GM03348 (cell line): ENCODE measurements around the gene HACD1.

Experiments used
- DNase-seq: peaks from one replicate; pipeline ENCODE4 v3.0.0; 2012; ENCODE audit warnings: low spot score

Gene HACD1

DNA sequence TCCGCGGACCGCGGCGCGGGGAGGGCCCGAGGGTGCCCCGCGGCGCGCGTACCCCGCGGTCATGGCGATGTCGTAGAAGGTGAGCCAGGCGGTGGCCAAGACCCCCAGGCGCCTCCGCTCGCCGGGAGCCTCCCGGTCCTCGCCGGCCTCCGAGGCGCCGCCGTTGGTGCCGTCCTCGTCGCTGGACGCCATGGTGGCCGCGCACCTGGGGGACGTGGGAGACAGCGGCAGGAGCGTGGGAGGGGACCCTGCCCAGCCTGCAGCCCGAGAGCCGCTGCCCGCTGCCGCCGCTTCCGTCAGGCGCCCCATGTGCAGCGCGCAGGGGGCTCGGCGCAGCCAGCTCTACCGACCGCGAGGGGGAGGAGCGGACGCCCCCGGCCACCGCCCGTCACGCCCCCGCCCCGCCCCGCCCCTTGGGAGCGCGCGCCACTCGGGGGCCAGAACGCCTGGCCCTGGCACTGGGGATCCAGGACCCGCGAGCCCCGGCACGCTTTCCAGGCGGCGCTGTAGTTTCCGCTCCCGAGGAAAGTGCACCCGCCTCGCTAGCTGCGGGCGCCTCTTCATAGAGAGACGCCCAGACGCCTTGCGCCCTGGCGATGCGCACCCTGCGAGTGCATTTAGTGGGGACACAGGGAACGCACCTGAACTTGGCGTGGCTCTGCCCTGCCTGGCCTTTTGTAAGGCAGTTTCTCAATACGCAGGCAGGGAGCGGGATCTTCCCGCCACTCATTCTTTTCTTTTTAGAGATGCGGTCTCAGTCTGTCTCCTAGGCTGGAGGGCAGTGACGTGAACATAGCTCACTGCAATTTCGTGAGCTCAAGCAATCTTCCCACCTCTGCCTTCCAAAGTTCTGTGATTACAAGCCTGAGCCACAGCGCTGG lies at the start of gene HACD1:
TSS of gene HACD1 (minus strand) at position 344 of the 881 bp plus-strand sequence. CDS start at position 309, 35 bp downstream.
- peak; percentile 94 for DNase-seq

- peak; percentile 70 for DNase-seq
Observed at GRCh38 chr10:17665747-17666146, 48.6 kb upstream of the HACD1 start.

DNA sequence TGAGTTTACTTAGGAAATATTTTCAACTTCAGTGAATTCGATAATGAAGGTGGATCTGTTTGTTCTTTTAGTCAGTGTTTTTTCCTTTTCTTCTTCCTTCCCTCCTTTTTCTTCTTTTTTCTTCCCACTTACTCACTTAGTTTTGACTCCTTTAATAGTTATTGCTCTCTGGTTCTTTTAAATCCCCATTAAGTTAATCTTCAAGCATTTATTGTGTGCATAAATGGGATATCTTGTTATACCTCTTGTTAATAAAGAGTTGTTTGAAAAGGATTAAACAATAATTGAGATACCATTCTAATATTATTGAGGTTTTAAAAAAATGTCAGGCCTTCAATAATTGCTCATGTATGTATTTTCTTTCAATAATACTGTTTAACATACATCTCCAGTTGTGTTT lies 46.3 kb upstream of the HACD1 start:
- DNase-seq: no peak

DNA sequence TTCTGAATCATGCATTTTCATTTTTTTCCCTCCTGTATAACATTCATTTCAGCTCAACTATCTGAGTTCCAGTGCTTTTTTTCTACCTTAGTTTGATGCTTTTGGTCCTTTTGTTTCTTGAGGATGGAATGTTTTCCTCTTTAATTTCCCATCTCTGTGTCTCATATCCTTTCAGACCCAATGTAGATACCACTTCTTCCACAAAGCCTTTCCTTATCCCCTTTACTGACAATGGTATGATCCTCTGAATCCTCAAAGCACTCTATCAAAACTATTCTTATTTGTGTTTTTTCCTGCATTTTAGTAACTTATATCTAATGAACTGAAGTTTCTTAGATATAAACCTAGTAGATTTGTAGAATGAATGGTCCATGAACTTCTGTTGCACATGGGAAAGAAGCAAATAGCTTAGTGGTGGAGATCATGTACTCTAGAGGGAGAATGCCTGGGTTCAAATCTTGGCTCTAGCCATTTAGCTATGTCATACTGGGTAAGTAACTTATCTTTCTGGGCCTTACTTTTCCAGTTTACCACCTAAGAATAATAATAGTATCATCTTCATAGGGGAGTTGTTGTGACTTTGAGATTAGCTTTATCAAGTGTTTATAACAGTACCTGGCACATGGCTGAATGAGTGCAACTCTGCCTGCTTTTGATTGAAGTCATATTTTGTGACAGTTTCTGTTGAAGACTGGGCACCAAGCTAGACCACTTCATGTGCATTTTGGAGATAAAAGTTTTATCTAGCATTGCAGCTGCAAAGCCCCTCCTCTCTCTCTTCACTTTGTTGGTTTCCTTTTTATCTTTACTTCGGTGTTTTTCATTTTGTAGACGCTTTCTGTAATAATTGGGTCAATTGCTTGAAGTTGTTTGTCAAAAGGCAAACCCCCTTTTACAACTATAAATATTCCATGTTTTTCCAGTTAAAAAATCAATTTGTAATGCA lies 45.3 kb upstream of the HACD1 start:
- DNase-seq: no peak

DNA sequence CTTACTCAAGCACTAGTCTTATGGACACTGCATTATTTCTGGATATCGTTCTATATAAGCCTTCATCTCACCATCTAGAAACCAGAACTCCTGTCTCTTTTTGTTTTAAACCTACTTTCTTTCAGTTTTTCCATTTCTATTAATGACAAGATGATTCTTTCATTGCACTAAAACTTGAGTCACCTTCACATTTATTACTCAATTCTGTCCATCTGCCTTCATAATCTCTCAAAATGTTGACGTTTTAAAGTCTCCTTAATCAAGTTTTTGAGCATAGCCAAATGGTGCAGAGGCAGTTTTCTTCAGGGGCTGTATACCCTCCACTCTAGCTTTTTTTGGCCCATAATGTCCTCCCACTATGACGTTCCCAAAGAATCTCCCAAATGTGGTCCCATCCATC lies 44.3 kb upstream of the HACD1 start:
- DNase-seq: no peak

GRCh38 chr10:17660921-17661320 lies 43.7 kb upstream of the HACD1 start:
- DNase-seq: no peak

DNA sequence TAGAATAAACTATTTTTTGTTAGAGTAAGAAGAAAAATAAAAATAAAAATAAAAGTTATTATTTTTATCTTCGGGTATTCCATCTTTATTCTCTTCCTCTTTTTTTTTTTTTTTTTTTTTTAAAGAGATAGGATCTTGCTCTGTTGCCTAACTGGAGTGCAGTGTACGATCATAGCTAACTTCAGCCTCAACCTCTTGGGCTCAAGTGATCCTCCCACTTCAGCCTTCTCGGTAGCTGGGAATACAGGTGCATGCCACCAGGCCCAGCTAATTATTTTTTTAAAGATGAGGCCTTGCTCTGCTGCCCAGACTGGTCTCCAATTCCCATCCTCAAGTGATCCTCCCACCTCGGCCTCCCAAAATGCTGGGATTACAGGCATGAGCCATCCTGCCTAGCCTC lies 42.2 kb upstream of the HACD1 start:
- no peak for DNase-seq

- DNase-seq: no peak
Observed at GRCh38 chr10:17657103-17657500, 39.9 kb upstream of the HACD1 start.

DNA sequence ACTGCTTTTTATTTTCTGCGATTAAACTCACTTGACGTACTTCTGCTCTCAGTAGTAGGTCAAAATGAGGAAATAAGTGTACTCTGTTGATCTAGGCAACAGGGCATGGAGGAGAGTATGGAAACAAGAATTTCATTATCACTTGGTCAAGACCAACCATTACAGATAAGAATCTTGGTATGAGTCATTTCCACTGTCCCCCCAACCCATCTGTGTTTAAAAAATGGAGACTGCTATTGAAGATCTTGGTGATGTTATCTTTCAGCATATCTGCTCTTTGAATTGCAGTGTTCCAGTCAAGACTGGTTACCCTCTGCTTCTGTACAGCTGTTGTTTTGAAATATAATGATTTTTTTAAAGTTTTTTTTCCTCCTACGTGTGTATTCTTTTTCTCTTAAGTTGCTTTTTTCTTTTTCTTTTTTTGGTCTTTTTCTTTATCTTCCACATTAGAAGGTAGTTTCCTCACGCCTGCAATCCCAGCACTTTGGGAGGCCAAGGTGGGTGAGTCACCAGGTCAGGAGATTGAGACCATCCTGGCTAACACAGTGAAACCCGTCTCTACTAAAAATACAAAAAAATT lies 38.5 kb upstream of the HACD1 start:
- no peak for DNase-seq

- no peak for DNase-seq
Observed at GRCh38 chr10:17655009-17655408, 37.8 kb upstream of the HACD1 start.

DNA sequence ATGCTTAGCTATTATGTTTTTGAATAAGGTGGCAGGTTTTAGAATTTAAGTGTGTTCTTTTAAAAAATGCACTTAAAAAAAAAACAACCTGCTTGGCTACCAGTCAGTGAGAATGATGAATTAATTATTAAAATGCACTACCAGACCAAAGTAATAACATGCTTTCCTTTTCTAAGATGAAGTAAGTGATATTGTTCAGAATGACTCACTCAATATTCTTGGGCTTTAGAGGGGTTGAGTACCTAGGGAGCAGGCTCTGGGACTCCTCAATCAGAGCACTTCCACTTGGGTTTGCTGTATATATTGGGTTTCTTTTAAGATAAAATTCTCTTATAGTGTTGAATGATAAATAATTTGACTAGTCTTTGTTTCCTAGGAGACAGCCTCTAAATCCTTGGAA lies 35.4 kb upstream of the HACD1 start:
- peak; percentile 14 for DNase-seq

DNA sequence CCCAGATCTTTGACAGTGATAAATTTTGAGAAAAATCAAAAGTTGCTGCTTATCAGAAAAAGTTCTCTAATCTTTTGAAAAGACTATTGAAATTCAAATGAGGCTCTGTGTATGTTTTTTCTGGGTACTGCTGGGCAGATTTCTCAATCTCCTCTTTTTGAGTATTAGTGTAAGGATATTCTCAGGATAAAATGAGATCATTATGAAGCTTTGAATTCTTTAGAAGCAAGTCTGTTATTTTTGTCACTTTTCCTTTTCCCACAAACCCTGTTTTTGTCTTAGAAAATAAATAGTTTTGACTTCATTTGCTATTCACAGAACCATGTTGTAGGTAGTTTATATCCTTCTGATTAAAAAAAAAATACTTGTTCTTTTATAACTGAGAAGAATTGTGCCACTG lies 34.7 kb upstream of the HACD1 start:
- DNase-seq: peak; percentile 35

GRCh38 chr10:17650416-17650815 lies 33.2 kb upstream of the HACD1 start:
- DNase-seq: no peak

DNA sequence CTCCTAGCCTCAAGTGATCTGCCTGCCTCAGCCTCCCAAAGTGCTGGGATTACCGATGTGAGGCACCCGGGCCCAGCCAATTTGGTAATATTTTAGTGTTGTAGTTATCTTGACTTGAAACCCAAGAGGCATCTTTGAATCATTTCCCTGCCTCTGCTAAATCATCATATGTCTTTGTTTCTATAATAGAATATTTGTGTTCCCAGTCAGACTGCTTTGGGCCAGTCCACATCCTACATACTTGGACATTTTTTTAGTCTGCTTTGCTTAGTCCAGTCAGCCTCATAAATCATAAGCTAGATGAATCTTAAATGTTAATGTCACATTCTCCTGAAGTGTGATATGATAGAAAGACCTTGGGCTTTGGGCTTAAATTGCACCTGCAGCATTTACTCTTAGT lies 32.7 kb upstream of the HACD1 start:
- peak; percentile 28 for DNase-seq

DNA sequence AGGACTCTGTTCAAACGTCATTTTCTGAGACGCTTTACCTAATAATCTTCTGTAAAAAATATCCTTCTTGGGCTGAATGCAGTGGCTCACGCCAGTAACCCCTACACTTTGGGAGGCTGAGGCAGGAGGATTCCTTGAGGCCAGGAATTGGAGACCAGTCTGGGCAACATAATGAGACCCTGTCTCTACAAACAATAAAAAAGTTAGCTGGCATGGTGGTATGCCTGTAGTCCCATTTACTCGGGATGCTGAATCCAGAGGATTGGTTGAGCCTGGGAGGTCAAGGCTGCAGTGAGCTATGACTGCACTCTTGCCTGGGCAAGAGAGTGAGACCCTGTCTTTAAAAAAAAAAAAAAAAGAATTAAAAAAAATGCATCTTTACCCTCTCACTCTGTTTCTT lies 31.9 kb upstream of the HACD1 start:
- DNase-seq: no peak

DNA sequence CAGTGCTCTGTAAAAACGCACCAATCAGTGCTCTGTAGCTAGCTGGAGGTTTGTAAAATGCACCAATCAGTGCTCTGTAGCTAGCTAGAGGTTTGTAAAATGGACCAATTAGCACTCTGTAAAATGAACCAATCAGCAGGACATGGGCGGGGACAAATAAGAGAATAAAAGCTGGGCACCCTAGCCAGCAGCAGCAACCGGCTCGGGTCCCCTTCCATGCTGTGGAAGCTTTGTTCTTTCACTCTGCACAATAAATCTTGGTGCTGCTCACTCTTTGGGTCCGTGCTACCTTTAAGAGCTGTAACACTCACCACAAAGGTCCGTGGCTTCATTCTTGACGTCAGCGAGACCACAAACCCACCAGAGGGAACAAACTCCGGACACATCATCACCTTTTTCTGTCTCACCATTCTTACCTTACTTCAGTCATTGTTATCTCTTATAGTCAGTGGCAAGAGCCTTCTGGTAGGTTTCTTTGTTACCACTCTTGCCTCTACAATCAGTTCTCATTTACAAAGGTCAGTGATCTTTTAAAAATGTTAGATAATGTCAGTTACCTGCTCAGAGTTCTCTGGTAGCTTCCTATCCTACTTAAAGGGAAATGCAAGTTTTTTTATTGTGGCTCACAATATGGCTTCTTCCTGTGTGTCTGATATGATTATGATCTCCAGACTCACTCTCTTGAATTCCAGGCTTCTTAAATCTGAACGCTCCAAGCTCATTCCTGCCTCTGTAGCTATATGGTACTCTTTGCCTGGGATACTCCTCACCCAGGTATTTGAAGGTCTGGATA lies 31.3 kb upstream of the HACD1 start:
- no peak for DNase-seq

DNA sequence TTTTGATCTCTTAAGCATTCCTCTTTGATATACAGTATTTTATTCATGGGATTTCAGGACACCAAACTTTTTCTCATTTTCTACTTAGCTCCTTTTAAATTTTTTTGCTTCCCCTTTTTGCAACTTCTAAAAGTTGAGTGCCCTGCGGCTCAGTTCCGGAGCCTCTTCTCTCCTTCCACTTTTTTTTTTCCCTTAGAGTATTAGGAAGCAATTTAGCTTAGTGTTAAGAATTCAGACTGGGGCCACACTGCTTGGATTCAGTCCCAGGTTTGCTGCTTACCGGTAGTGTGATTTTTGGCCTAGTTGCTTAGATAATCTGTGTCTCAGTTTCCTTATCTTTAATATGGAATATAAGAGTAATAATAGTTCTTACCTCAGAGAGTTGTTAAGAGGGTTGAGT lies 30.2 kb upstream of the HACD1 start:
- no peak for DNase-seq

DNA sequence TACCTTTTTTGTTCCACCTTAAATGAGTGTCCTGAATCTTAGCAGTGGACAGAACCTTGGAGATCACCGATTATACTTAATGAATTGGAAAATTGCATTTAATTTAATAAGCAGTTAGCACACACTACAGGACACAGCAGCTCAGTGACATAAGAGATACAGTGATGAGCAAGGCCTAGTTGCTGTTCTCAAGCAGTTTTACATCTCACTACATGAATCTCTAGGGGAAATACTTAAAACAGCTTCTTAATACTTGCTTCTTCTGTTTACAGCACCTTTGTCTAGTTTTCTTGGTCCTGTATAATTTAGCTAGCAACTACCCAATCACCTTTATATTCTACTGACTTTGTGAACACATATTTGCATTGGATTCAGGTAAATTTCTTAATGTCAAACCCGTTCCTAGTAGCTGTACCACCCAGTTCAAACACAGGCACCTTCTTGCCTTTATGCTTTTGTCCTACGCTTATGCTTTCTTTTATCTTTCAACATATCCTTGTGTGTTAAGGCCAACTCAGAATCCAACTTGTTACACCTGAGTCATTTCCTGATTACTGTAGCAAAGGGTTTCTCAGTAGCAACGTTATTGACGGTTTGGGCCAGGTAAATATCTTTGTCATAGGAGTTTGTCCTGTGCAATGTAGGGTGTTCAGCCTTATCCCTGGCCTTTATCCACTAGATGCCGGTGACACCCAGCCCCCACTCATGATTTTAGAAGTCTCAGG lies 28.6 kb upstream of the HACD1 start:
- DNase-seq: no peak

GRCh38 chr10:17644485-17644943 lies 27.3 kb upstream of the HACD1 start:
- DNase-seq: peak; percentile 38

- peak; percentile 93 for DNase-seq
Observed at GRCh38 chr10:17643755-17644484, 26.7 kb upstream of the HACD1 start, which contains the start of gene STAM. Gene STAM, plus strand, starts transcription at chr10:17644151. Its CDS starts 189 bp downstream, at chr10:17644340.
